ENCODE results near the gene TNNC1.

The TNNC1 gene

GRCh38 chr3:52453496-52454249 lies at the start of gene TNNC1:
Gene TNNC1 (minus strand): TSS chr3:52454041. CDS start chr3:52454015, 26 bp downstream.
- TF ChIP-seq CTCF (IDR thresholded peaks at IDR 0.05; ENCODE audit: low read depth, low read length) = no peak
- H3K4me3 ChIP-seq (ENCODE audit: low read depth, low read length) = no peak within 1 kb of the TSS; the same call in 1 of the 2 replicates

- H3K4me3 ChIP-seq (ENCODE audit: low read depth, low read length) = no peak overlapping the region
- TF ChIP-seq CTCF (IDR thresholded peaks at IDR 0.05; ENCODE audit: low read depth, low read length) = no peak
These were observed 49.0 kb upstream of the TNNC1 start for GRCh38 chr3:52502808-52503350.

GRCh38 chr3:52502001-52502400 lies 48.2 kb upstream of the TNNC1 start:
- TF ChIP-seq CTCF (IDR thresholded peaks at IDR 0.05; ENCODE audit: low read depth, low read length) = no peak
- H3K4me3 ChIP-seq (ENCODE audit: low read depth, low read length) = no peak overlapping the region

GRCh38 chr3:52501046-52501445 lies 47.2 kb upstream of the TNNC1 start:
- TF ChIP-seq CTCF (IDR thresholded peaks at IDR 0.05; ENCODE audit: low read depth, low read length) = no peak
- H3K4me3 ChIP-seq (ENCODE audit: low read depth, low read length) = no peak overlapping the region

GRCh38 chr3:52498137-52499054 lies 44.6 kb upstream of the TNNC1 start:
- TF ChIP-seq CTCF (IDR thresholded peaks at IDR 0.05; ENCODE audit: low read depth, low read length) = no peak
- no peak overlapping the region for H3K4me3 ChIP-seq (ENCODE audit: low read depth, low read length)

GRCh38 chr3:52495777-52496602 lies 42.1 kb upstream of the TNNC1 start:
- no peak overlapping the region for H3K4me3 ChIP-seq (ENCODE audit: low read depth, low read length)
- no peak for TF ChIP-seq CTCF (IDR thresholded peaks at IDR 0.05; ENCODE audit: low read depth, low read length)
